Non-pigmented ciliary epithelial cell (primary cell): ENCODE data around the gene RAB8B.
A peak's percentile ranks its signal among the peaks of the same experiment; 100 is the strongest.

Experiments
- DNase-seq: peaks from one replicate; pipeline ENCODE4 v3.0.0-alpha.2; 2010; ENCODE audit warnings: low read depth

RAB8B gene

DNA sequence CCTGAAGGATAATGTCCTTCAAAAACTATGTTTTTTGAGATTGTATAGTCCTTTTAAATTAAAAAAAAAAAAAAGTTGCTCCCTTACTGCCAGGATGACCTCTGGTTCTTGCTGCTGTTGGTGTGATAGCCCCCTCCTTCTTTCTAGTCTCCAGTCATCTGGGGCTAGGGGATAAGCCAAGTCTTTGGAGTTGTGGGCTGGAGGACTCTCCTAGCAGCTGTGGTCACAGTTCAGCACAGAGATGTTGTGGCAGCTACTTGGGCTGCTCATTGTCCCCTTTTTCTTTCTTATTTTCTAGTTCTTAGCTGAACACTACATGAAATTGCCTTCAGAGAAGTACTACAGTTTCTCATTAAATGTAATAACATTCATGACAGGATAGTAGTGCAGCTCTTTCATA lies 48.8 kb downstream of the RAB8B start:
- no peak for DNase-seq

DNA sequence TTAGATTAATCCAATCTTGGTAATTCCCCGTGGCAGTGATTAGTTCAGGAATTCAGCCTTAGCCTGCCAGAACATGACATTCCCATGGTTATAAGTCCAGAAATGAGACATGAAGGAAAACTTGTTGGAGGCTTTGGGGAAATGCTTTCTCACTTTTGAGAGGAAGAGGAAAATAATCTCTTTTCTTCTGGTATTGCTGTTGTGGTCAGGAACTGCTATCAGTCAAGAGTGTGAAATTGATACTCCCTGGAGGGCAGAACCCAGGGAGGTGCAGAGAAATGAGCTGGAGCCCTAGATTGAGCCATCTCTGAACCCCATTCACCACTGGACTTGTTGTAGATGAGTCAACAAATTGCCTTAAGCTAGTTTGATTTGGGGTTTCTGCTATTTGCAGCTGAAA lies 49.4 kb downstream of the RAB8B start:
- no peak for DNase-seq

DNA sequence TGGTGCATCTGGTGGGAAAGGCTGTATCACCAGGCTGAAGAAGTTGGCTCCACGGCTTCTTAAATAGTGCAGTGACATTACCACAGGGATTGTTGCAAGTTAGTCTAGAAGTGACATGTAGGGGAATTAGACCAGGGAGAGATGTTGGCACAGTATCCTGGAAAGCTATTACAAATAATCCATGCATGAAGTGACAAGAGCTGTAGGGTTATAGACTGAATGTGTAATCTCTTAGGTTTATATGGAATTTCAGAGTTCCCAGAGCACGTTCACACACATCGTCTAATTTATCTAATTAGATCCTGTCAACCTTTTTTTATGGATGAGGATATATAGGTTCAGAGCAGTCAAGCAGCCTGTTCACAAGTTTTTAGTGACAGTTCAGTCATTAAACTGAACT lies 50.7 kb downstream of the RAB8B start:
- no peak for DNase-seq

DNA sequence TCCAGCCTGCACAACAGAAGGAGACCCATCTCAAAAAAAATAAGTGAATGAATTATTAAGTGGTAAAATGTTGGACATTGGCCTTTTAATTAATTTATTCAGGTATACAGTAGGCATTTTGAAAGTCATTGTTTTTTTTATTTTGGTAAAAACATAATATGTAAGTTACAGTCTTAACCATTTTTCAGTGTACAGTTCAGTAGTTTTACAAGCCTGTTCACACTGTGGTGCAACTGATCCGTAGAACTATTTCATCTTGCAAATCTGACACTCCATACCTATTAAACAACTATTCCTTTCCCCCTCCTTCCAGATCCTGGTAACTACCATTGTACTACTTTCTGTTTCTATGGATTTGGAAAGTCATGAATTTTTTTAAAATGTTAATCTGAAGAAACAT lies 51.9 kb downstream of the RAB8B start:
- DNase-seq, result no peak

DNA sequence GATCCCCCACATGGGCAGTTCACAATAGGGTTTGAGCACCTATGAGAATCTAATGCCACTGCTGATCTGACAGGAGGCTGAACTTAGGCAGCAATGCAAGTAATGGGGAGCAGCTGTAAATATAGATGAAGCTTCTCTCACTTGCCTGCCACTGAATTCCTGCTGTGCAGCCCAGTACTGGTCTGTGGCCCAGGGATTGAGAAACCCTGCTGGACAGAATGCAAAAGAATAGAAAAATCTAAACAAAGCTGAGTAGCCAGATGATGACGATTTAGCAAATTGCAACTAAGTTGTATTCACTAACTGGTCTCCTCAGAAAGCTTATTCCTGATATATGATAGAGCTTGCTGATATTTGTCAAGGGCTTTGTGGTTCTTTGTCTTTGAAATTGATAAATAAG lies 53.7 kb downstream of the RAB8B start:
- no peak for DNase-seq

DNA sequence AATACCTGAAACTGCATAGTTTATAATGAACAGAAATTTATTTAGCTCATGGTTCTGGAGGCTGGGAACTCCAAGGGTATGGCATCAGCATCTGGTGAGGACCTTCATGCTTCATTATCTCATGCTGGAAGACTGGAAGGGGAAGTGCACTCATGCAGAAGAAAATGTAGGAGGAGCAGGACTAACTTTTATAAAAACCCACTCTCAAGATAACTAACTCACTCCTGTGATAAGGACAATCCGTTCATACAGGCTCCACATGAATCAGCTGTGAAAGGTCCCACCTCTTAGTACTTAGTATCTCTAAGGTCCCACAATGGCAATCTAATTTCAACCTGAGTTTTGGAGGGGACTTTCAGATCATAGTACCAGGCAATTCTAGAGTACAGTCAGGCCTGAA lies 54.4 kb downstream of the RAB8B start:
- no peak for DNase-seq

DNA sequence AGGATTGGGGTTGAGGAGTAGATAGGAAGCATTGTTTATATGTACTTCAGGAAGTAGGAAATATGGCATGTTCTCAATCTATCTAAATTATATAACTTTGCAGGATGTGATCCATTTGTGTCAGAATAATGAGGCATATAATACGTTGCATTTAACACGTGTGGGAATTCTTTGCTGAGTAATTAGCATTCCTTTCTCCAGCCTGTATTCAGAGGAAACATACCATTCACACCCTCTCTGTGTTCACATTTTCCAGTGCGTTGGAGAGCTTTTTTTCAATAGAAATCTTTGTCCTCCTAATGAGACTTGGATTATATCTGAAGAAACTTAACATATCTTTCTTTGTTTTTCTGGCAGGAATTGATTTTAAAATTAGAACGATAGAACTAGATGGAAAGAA lies 55.0 kb downstream of the RAB8B start:
- DNase-seq, result no peak

DNA sequence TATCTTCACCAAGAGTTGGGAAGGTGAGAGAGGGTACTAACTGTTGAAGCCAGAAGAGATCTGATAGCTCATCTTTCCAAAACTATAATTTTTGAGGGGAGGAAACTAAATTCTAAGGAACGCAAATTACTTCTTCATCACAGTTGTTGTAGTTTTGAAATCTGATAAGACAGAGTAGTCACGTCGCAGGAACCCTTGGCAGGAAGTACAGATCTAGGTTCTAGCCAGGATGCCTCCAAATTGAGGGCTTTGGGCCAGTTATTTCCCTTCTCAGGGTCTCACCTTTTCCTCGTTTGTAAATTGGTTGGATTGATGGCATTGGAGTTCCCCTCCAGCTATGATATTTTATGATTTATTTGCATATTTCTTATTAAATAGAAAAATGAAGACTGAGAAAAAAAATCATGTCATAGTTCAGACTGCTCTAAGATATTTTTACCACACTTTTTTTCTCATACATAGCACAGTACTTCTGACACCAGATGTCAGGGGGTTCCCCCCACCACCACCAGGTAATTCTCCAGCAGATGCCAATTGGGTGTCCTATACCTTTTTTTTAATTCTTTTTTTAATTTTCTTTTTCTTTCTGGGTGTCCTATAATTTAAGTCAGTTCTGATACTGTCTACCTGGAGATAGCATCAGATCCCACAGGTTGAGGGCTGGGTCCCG lies 55.7 kb downstream of the RAB8B start:
- DNase-seq, result no peak

DNA sequence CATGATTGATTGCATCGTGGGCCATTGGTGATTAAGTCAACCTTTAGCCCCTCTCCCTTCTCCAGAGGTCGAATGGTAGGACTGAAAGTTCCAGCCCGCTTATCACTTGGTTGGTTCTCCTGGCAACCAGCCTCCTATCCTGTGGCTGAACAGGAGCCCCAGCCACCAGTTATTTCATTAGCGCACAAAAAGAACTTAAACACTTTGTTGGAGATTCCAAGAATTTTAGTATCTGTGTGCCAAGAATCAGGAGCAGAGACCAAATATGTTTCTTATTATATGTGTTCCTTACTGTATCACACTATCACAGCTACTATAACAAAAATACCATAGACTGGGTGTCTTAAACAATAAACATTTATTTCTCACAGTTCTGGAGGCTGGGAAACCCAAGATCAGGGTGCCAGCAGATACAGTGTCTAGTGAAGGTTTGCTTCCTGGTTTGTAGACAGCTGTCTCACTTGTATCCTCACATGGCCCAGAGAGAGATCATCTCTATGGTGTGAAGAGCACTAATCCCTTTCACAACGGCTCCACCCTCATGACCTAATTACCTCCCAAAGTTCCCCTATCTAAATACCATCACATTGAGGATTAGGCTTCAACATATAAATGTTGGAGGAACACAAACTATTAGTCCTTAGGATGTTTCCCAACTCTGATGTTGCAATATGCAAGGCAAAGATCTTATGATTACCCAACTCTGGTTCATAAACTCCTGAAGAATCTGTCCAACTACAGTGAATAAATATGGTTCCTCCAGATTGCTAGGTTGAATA lies 57.5 kb downstream of the RAB8B start:
- no peak for DNase-seq

DNA sequence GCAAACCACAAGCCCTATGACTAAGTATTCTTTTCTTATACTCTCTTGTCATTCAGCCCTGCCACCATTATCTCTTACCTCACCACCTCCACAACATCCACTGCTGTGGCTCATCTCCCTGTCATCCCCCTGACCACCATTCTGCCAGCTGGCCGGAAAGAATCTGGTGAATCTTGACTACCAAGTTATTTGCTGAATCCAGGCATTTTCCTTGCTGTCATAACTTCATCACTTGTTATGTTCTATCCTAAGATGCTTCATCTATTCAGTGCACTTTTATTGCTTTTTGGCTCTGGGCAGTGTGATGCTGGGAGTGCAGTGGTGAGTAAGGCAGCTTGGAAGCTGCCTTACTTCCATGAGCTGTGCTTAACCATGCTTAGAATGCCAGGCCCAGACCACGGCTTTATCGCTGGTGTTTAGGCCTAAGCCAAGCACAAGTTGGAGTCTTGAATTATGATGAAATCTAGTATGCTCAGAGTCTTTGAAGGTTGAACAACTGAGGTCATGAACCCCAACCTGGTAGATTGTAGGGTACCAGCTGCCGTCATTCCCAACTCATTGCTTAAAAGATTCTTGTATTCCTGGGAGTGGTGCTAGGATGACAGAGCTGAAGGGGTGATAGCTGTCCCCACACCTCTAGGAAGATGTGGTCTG lies 61.0 kb downstream of the RAB8B start:
- peak; percentile 94 for DNase-seq

DNA sequence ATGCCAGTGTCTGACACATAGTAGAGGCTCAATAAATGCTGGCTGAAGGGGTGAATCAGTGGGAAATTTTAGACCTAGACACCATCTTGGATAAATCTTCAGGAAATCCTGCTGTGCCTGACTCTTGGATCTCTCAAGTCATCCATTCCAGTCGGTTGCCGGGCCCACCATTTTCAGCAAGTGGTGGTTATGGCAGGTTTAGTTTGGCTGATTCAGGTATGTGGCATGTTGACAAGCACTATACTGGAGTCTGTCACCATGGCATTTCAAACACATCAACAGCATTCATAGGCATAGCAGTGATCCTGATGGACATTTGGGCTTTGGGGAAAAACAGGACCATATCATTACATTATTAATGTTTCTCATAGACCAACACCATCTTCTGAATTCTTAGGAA lies 62.3 kb downstream of the RAB8B start:
- no peak for DNase-seq

DNA sequence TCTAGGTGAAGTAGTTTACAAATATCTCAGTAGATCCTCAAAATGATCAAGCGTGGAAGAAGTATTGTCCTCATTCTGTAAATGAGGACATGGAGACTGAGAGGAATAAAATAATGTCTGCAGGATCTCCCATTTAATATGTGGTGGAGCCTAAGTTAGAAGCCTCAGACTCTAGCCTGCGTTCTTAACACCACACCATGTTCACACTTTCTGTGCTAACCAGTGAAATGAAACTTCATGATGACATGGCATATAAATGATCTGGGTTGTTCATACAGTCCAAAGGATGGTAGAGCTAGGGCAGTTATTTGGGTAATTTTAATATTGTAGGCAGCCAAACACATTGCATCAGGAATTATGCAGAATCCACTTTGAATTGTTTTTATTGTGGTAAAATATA lies 62.9 kb downstream of the RAB8B start:
- no peak for DNase-seq

DNA sequence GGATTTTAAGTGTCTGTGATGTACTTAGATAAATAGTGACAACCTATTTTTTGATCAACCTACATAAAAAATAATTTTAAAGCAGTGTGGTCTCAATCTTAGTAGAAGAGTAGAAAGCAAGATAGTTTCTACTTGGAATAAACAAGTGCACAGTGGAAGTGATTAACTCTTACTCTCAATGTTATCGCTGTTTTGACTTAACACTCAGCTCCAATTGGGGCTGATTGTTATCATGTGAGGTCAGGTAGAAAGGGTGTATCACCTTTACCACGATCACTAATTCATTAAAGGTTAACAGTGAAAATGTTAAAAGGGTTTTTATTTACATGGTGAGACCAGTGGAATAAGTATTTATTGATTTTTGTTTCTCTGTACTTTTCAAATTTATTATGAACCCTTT lies 65.6 kb downstream of the RAB8B start:
- no peak for DNase-seq

DNA sequence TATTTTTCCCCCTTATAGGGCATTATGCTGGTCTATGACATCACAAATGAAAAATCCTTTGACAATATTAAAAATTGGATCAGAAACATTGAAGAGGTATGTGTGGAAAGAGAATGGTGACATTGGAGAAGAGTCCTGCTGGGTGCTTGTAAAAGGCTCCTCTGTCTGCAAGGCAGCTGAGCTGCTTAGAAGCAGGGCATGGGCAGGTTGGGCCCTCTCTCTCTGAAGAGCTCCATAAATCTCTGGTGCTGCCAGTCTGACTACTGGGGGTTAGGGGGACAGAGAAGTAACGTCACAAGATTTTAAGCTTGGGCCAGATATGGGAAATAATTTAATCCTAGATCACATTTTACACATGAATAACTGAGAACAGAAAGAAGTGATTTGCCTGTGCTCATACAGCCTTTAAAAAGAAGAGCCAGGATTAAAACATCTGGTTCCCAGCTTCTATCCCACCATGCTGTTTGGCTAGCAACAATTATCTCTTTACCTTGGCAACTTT lies 66.1 kb downstream of the RAB8B start:
- DNase-seq, result no peak

DNA sequence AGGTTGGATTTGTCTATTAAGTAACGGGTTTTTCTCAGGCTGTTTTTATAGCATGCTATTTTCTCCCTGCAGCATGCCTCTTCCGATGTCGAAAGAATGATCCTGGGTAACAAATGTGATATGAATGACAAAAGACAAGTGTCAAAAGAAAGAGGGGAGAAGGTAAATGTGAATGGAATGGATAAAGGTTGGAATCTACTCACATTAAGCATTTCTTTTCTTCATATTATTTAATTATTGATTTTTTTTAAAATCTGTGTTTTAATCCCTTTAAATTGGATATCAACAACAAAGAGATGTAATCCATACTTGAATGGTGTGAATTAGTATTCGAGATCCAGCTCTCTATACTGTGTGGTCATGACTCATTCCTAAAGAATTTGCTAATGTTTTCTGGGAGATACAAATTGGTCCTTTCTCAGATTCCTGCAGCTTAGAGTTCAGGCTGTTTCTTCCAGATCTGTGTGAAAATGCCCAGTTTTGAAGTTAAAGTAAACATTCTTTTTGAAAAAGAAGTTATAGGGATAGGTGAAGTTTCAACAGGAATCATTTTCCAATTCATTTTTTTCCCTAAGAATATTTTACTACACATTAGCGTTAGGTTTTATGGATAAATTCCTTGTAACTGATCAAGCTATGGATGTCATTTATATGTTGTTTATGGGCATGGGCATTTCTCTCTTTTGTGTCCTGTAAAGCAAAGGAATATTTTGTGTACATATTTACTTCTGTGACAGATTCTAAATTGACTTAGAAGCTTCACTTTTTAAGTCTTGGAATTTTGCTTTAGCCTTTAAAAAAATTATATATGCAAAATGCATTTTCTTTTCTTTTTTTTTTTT lies 67.2 kb downstream of the RAB8B start:
- no peak for DNase-seq

DNA sequence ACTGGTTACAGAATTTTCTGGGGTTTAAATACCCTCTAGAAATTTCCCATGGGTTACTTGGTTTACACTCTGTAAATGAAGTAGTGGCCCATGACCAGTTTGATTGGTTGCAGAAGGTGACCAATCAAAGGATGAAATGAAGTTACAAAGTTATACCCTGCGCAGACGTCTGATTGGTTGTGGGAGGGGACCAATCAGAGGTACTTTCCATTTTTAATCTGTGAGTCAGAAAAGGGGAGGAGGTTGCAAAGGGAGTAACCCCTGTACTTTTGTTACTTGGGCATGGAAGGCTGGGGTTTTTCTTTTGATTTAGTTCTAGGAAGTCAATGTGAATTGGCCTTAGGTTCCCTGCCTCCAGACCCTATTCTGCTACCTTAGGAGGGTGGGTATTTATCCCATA lies 69.3 kb downstream of the RAB8B start:
- no peak for DNase-seq

DNA sequence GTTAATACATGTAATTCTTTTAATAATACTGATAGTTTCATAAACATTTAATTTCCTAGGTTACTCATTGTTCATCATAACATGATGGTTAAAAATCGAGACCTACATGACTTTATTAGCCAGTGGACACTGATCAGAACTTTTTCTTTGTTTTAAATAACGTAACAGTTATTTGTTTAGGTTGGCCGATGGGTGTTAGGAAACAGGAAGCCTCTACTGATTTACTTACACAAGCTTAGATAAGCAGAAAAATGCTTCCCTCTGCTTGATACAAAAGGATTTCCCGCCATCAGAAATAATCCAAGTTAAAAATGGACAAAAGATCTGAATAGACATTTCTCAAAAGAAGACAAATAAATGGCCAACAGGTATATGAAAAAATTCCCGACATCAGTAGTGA lies 71.4 kb downstream of the RAB8B start:
- DNase-seq, result no peak

DNA sequence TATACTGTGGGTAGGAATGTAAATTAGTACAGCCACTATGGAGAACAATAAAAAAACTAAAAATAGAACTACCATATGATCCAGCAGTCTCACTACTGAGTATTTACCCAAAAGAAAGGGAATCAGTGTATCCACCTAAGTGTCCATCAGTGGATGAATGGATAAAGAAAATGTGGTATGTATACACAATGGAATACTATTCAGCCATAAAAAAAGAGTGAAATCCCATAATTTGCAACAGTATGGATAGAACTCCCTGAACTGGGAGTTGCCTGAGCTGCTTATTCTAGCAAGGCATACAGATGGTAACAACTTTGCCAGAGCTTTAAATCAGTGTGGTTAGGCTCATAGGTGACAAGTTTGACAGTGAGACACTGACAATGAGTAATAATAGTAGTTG lies 71.9 kb downstream of the RAB8B start:
- DNase-seq, result no peak

DNA sequence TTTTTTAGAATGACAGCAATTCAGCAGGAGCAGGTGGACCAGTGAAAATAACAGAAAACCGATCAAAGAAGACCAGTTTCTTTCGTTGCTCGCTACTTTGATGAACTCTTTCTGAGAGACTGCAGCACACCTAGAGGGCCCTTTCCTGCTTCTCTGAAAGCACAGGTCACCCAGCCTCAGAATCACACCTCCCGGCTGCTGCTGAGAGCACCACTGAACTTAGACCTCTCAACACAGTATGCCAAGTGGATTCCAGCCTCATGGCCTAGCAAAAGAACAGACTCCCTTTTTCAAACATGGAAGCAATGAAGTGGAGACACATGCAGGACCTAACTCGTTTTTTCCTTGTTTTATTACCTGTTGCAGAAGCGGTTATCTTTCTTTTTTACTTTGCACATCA lies 74.1 kb downstream of the RAB8B start:
- DNase-seq, result no peak

DNA sequence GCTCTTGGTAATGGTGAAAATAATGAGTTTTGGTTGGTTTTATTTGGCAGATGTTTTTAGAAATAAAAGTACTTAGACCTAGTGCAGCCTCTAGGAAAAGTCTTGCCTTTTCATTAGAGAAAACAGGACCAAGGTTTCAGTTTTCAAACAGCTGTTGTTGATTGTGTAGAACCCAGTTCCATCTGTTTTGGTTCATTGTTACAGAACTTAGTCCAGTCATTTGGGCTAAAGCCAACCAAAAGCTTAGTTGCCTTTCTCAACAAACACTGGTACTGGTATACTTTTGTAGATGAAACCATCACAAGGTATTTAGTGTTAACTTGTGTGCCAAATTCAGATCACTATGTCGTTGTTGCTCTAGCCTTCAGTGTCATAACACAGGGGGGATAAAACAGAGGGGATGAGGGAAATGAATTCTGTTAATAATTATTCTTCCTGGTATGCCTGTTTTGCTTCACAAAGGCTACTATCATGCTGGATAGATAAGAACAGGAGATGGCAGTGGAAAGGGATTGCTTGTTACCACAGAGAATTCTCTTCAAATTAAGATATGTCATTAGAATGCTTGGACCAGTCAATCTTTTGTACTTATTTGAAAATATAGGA lies 75.4 kb downstream of the RAB8B start:
- DNase-seq, result no peak

DNA sequence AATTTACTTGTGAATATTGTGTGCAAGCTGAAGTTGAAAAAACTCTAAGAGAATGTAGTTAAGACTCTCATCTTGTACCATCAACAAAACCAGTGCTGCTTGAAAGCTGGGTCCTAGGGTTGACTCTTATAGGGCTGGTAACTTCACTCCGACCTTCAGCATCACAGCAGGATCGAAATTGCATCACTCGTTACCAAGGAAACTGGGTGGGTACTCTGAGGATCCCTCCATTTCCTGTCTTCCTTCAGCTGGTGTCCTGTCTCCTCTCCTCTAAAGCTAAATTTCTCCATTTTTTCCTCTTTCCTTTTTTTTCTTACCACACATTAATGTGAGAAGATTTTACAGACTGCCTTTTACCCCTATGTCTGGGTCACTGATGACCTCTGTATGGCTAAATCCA lies 85.0 kb downstream of the RAB8B start:
- no peak for DNase-seq
